ENCODE results near the gene ZNF786.
"Not testable (repeated sequence)": the region's sequence is repeated elsewhere in the genome, so short reads cannot be mapped to it uniquely, and the experiment has no call there.

ZNF786 gene

DNA sequence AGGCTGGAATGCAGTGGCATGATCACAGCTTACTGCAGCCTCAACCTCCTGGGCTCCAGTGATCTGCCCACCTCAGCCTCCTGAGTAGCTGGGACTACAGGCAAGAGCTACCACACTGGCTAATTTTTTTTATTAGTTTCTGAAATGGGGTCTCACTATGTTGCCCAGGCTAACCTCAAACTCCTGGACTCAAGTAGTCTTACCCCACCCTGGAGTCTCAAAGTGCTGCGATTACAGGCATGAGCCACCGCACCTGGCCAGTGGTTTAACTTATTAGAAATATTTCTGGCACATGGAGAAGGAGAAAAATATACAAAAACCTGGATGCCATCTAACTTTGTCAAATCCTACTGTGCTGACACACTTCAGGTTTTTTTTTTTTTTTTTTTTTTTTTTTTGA lies 15.2 kb downstream of the ZNF786 start:
- DNase-seq, result no peak

DNA sequence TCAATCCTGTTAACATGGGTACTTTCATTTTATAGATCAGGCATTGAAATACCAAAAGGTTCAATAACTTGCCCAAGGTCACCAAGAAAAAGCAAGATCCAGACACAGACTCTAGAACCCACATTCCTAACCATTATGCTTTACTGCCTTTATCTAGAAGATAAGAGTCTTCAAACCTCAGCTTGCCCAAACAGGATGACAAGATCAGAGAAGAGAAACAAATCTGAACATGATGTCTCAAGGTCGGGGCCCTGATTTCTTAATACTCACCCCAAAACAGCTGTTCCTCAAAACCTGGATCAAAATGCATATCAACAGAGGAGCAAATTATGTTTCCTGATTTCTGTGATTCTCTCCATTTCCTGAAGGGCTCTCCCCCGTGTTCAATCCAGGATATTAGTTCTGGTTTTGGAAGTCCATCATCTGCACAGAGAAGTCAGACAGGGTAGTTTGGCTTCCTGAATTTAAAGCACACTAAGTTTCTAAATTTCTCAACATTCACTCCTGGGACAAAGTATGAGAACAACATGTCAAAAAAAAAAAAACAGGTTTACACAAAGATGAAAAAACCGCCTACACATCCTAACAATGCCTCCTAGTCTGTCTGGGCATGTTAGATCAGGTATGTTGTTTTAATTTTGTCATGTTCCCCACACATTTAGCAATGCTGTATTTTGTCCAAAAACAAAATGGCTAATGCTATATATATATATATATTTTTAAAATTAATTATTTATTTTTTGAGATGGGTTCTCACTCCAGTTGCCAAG lies 16.2 kb downstream of the ZNF786 start:
- no peak for DNase-seq

DNA sequence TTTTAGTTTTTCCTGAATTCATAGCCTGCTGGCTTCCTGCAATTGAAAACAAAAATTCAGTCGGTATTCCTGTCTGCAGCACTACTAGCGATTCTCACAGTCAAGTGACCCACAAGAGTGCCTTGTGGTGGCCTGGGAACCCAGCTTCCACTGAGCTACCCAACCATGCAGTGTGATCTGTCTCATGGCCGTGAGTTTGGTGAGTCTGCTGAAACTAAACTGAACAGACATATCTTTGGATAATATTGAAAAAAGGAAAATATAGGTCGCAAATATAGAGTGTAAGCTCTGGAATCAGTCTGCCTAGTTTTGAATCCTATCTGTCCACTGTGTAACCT lies 18.1 kb downstream of the ZNF786 start:
- no peak for DNase-seq

DNA sequence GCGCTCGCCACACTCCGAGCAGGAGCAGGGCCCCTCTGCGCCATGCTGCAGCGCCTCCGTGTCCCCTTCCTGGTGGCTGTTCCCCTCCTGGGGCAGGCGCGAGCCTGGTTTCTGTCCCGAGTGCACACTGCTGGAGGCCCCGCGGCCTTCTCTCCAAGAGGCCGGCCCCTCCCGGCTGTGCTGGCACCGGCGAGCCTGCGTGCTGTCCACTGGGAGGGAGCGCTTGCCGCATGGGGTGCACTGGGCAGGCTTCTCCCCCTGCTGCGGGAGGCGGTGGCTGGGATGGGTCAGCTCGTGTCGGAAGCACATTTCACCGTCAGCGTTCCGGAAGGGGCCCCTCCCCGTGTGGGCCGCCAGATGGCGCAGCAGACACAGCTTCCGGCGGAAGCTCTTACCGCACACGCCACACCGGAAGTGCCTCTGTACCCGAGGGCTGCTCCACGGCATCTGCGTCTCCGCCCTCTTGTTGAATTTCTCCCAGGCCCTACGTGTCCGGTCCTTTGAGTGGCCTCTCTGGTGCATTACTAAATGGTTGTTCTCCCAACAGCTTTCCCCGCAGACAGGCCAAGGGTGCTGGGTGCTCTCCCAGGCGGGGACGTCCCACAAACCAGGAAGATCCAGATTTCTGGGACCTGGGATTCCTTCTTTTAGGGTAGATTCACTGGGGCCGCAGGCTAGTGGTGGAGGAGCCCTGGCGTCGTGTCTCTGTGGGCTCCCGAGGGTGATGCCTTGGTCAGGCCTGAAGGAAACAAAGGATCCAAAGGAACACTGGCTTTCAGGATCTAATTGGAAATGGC lies 18.7 kb downstream of the ZNF786 start:
- peak; percentile 44 for DNase-seq

DNA sequence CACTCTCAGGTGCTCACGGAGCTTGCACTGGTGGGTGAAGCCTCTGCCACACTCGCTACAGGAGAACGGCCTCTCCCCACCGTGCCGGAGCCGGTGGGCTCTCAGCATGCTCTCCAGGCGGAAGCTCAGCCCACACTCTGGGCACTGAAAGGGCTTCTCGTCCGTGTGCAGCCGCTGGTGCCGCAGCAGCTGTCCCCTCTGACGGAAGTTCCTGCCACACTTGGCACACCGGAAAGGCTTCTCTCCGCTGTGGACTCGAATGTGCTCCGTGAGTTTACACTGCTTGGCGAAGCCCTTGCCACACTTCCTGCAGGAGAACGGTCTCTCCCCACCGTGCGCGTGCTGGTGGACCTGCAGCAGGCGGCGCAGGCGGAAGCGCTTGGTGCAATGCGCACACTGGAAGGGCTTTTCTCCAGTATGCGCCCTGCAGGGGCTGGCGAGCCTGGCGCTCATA lies 19.3 kb downstream of the ZNF786 start:
- no peak for DNase-seq

DNA sequence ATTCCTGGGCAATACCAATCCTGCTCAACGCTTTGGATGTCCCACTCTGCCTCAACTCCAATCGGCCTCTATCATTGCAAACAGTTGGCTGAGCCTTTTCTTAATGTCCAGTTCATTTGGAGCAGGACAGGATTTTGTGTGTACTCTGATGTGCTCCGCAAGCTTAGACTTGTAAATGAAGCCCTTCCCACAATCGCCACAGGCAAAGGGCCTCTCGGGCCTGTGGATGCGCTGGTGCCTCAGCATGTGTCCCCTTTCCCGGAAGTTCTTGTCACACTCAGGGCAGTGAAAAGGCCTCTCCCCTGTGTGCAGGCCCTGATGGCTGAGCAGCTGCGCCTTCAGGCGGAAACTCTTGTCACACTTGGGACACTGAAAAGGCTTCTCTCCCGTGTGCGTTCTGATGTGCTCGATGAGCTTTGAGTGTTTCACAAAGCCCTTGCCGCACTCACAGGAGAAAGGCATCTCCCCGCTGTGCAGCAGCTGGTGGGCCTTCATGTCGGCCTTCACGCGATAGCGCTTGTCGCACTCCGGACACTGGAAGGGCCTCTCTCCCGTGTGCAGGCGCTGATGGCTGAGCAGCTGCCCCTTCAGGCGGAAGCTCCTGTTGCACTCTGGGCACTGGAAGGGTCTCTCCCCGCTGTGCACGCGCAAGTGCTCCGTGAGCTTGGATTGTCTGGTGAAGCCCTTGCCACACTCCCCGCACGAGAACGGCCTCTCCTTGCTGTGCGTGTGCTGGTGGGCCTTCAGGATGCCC lies 20.0 kb downstream of the ZNF786 start:
- DNase-seq, result no peak

DNA sequence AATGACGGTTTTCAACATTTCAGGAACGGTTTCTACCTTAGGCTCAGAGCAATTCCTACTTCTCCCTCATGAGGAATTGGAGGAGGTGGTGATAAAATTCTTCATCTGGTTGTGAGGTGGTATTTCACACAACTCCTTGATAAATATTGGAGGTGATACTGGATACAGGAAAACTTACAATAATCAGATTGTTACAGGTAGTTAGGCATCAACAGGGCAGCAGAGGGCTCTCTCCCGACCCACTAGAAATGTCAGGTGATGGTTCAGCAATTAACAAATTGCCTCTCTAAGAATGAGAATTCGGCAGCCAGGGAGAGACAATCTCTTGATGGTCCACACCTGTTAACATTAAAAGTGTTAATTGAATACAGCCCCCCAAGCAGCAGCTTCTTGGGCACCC lies 22.6 kb downstream of the ZNF786 start:
- DNase-seq, result peak; percentile 19

DNA sequence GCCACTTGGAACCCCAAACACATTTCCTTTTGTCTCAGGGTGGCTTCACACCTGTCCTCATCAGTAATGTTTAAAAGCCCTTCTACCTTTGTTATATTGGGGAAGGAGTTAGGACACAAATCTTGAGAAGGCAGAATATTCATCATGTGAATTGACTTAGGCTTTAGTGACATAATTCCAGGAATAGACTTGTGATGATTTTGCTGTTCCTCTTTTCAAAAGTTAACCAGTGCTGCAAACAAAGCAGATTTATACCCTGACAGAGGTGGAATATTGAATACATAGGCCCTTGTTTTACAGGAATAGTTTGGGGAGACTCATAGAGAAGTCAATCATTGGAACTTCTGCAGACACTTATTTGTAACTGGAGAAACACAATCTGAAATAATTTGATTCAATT lies 27.0 kb downstream of the ZNF786 start:
- DNase-seq, result peak; percentile 4

DNA sequence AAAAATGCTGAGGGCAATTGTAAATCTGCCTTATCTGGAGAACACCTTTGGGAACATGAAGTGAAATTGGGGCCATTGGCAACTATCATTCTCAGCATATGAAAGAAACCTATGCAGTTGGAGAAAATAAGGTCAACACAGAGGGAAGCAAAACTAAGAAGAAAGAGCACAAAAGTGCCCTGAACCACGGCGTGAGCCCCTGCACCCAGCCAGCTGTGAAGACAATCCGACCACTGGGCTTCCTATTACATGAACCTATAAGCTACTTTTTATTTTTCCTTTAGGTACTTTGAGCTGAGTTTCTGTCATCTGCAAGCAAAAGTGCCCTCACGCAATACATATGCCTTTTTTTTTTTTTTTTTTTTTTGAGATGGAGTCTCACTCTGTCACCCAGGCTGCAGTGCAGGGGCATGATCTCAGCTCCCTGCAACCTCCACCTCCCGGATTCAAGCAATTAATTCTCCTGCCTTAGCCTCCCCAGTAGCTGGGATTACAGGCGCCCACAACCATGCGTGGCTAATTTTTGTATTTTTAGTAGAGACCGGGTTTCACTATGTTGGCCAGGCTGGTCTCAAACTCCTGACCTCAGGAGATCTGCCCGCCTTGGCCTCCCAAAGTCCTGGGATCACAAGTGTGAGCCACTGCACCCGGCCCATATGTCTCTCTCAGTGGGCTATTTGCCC lies 28.2 kb downstream of the ZNF786 start:
- DNase-seq, result not testable (repeated sequence)

DNA sequence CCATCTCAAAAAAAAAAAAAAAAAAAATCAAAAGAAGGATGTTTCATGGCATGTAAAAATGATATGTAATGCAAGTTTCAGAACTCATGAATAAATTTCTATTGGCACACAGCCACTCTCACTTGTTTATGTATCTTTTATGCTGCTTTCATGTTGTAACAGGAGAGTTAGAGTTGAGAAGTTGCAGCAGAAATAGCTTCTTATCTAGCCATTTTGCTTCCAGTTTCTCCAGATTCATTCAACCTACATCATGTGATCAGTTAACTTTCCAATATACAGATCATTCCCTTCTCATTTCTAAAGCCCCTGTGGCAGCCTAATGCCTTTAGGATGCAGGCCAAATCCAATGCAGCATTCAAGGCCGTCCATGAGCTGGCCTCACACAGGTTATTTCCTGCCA lies 30.4 kb downstream of the ZNF786 start:
- no peak for DNase-seq

DNA sequence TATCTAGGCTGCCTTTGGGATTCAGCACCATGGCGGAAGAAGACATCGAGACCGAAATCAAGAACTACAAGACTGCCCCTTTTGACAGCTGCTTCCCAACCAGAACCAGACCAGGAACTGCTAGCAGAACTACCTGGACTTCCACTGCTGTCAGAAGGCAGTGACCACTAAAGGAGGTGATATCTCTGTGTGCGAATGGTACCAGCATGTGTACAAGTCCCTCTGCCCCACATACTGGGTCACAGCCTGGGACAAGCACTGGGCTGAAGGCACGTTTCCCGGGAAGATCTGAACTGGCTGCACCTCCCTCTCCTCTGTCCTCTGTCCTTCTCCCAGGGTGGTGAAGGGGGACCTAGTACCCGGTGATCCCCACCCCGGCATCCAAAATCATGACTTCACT lies 36.6 kb downstream of the ZNF786 start:
- no peak for DNase-seq

DNA sequence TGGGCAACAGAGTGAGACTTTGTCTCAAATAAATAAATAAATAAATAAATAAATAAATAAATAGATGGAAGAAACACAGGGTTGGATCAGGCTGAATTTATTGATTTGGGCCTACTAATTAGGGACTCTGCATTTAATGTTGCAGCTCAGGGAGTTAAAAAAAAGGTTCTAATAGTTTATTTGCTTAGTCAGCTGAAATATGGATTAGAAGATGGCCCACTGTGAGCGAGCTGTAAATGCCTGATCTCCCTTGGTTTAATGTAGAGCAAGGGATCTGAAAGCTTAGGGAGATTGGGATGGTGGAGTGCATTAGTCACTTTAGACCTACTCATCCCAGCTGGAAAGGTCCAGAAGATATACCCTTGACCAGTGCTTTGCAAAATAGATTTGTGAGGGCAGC lies 37.1 kb downstream of the ZNF786 start:
- DNase-seq, result no peak

DNA sequence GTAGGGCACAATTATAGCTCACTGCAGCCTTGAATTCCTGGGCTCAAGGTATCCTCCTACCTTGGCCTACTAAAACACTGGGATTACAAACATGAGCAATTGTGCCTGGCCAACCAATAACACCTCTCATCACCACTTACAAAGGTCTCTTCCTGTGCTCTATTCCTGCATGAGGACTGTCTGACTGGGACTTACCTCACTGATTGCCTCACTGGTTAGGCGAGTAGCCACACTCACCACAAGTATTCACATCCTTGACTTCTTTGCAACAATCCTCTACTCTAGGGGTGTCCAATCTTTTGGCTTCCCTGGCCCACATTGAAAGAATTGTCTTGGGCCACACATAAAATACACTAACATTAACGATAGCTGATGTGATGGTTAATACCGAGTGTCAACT lies 39.6 kb downstream of the ZNF786 start:
- no peak for DNase-seq

DNA sequence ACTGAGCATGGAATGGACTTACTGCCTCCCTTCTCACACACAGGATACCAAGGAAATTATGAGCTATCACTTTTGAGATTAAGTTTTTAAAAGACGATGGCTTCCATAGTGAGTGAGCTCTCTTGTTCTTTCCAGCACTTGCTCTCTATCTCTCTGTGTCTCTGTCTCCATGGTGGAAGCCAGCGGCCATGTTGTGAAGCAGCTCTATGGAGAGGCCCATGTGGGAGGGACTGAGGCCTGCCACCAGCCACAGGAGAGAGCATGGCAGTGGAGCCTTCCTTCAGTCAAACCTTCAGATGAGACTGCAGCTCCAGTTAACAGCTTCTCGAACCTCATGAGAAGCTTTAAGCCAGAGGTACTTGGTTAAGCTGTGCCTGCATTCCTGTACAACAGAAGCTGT lies 41.7 kb downstream of the ZNF786 start:
- no peak for DNase-seq

DNA sequence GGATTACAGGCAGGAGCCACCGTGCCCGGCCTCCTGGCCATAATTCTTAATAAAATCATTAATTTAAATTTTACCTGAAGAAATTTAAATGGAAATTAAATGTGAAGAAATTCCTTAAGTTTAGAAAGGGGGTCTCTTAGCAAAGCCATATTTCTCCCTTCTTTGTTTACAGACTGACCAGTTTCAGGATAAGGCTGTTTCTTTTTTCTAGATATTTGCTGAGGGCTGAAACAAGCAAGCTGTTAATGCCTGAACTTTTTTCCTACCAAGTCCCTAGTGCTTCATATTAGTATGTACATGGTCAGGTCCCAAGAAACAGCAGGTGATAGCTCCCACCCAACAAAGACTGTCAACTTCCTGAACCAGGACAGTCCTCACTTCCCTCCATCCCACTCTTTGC lies 44.1 kb downstream of the ZNF786 start:
- DNase-seq, result no peak

DNA sequence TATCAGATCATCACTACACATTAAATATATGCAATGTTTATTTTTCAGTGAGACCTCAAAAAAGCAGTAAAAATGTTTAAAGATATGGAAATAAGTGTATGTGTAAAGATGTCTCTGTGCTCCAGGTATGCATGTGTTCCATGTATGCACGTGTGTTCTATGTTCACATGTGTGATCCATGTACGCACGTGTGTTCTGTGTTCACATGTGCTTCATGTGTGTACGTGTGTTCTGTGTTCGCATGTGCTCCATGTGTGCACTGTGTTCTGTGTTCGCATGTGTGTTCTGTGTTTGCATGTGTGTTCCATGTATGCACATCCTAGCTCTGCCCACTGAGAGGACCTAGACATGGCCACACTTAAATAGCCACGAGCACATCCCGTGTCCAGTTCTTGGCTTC lies 46.6 kb downstream of the ZNF786 start:
- DNase-seq, result no peak

DNA sequence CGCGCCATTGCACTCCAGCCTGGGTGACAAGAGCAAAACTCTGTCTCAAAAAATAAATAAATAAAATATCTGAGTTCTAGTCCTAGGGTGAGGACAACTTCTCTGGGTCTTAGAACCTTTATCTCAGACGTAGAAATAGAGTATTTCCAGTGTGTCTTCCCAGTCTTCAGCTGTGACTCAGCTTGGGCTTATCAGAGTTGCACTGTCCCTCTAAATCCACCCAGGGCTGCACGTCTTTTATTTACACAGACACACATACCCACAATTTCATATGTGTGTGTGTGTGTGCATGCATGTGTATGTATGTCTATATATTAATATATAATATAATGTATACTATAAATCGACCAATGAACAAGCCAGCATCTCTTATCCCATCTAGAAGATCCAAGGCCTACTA lies 49.2 kb downstream of the ZNF786 start:
- DNase-seq, result peak; percentile 25

DNA sequence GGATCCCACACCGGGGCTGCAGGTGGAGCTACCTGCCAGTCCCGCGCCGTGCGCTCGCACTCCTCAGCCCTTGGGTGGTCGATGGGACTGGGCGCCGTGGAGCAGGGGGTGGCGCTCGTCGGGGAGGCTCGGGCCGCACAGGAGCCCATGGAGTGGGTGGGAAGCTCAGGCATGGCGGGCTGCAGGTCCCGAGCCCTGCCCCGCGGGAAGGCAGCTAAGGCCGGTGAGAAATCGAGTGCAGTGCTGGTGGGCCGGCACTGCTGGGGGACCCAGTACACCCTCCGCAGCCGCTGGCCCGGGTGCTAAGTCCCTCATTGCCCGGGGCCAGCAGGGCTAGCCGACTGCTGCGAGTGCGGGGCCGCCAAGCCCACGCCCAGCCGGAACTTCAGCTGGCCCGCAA lies 51.9 kb downstream of the ZNF786 start:
- not testable (repeated sequence) for DNase-seq

DNA sequence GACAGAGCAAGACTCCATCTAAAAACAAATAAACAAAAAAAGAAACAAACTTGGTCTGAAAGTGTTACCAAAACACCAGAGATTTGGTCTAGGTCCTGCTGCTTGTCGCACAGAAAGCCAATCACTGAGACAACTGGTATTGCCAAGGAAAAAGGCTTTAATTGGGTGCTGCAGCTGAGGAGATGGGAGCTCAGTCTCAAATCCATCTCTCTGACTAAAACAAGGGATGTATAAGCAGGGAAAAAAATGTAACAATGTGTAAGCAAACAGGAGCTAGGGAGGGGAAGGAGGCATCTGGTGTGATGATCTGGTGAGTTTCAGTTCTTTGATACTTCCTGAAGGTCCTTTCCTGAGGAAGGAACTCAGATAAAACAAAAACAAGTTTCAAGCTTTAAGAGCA lies 53.8 kb downstream of the ZNF786 start:
- no peak for DNase-seq

DNA sequence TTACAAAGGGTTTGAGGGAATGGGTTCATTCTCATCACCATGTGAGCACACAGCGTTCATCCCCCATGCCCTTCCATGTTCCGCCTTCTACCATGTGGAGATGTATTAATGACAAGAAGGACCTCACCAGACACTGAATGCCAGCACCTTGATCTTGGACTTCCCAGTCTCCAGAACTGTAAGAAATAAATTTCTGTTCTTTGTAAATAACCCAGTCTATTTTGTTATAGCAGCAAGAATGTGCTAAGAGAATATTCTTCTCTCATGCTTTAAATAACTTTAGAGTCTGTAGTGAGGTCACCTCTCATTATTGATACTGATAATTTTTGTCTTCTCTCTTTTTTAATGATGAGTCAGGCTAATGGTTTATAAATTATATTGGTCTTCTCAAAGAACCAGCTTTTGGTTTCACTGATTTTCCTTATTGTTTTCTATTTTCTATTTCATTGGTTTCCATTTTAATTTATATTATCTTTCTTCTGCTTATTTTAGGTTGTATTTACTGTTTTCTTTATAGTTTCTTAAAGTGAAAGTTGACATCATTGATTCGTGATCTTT lies 59.1 kb downstream of the ZNF786 start:
- DNase-seq, result no peak

DNA sequence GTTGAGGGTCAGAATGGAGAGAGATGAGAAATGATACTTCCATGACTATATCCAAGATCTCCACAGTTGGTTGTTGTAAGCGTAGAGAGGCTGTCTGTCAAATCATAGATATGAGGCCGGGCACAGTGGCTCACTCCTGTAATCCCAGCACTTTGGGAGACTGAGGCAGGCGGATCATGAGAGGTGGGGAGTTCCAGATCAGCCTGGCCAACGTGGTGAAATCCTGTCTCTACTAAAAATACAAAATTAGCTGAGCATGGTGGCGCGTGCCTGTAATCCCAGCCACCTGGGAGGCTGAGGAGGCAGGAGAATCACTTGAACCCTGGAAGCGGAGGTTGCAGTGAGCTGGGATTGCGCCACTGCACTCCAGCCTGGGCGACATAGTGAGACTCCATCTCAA lies 60.1 kb downstream of the ZNF786 start:
- not testable (repeated sequence) for DNase-seq

DNA sequence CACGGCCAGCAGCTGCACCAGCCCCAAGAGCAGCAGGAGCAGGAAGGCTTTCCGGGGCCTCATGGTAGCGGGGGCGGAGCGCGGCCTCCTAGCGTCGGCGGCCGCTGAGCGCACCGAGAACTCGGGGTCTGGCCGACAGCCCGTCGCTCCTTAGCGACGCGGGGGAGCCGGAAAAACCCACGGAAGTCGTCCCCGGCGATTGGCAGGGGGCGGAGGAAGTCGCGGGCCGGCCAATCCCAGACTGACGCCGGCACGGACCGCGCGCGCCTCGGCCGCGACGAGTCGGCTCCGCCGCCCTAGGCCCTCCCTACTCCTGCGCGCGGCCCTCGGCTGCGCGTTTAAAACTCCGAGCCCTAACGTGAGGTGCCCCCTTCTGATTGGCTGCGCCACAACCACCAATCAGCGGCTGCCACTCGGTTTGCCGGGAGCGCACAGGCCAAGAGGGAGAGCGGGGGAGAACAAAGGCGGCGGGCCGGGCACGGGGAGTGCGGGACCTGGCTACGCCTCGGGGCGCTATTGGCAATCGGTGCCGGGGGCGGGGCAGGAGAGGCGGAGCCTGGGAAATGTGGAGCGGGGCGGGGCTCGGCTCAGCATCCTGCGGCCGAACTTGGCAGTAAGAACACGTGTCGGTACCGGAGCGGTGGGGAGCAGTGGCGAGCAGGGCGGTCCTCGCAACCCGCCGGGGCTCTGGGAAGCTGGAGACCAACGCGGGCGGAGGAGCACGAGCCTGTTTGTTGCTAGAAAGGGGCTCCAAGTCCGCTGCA lies 62.0 kb downstream of the ZNF786 start, which contains the start of gene PDIA4:
Gene PDIA4, minus strand, starts transcription at position 160 of the 764 bp plus-strand sequence. Its CDS starts 97 bp downstream, at position 63.
- DNase-seq, result peak; percentile 98
